Measurements from ENCODE around the gene BCHE.

The BCHE gene

GRCh38 chr3:165797551-165797950, 39.7 kb downstream of the BCHE start:
- TF ChIP-seq POLR2AphosphoS5 (IDR thresholded peaks at IDR 0.05; ENCODE audit: low read depth, low read length) (no peak), FOXP2 (optimal IDR thresholded peaks at IDR 0.05; ENCODE audit: borderline replicate concordance, extremely low read depth, extremely low read length, insufficient read depth) (no peak), TAF1 (IDR thresholded peaks at IDR 0.05; ENCODE audit: borderline replicate concordance, insufficient read depth, low read length) (no peak), SIN3A (IDR thresholded peaks at IDR 0.05; ENCODE audit: borderline replicate concordance, insufficient read depth, low read length) (no peak), REST (IDR thresholded peaks at IDR 0.05; ENCODE audit: insufficient read depth in 1 of 2, low read depth in 2 of 2, low read length in 2 of 2) (no peak)

- no peak for TF ChIP-seq SIN3A (IDR thresholded peaks at IDR 0.05; ENCODE audit: borderline replicate concordance, insufficient read depth, low read length)
- no peak for TF ChIP-seq TAF1 (IDR thresholded peaks at IDR 0.05; ENCODE audit: borderline replicate concordance, insufficient read depth, low read length)
- no peak for TF ChIP-seq POLR2AphosphoS5 (IDR thresholded peaks at IDR 0.05; ENCODE audit: low read depth, low read length)
- TF ChIP-seq REST (IDR thresholded peaks at IDR 0.05; ENCODE audit: insufficient read depth in 1 of 2, low read depth in 2 of 2, low read length in 2 of 2): no peak
- no peak for TF ChIP-seq FOXP2 (optimal IDR thresholded peaks at IDR 0.05; ENCODE audit: borderline replicate concordance, extremely low read depth, extremely low read length, insufficient read depth)
Observed at GRCh38 chr3:165796701-165797100, 40.5 kb downstream of the BCHE start.

- no peak for TF ChIP-seq SIN3A (IDR thresholded peaks at IDR 0.05; ENCODE audit: borderline replicate concordance, insufficient read depth, low read length)
- no peak for TF ChIP-seq REST (IDR thresholded peaks at IDR 0.05; ENCODE audit: insufficient read depth in 1 of 2, low read depth in 2 of 2, low read length in 2 of 2)
- no peak for TF ChIP-seq FOXP2 (optimal IDR thresholded peaks at IDR 0.05; ENCODE audit: borderline replicate concordance, extremely low read depth, extremely low read length, insufficient read depth)
- no peak for TF ChIP-seq TAF1 (IDR thresholded peaks at IDR 0.05; ENCODE audit: borderline replicate concordance, insufficient read depth, low read length)
- no peak for TF ChIP-seq POLR2AphosphoS5 (IDR thresholded peaks at IDR 0.05; ENCODE audit: low read depth, low read length)
Observed at GRCh38 chr3:165788531-165788930, 48.7 kb downstream of the BCHE start.

GRCh38 chr3:165786013-165786412, 51.2 kb downstream of the BCHE start:
- TF ChIP-seq FOXP2 (optimal IDR thresholded peaks at IDR 0.05; ENCODE audit: borderline replicate concordance, extremely low read depth, extremely low read length, insufficient read depth) (no peak), REST (IDR thresholded peaks at IDR 0.05; ENCODE audit: insufficient read depth in 1 of 2, low read depth in 2 of 2, low read length in 2 of 2) (no peak), TAF1 (IDR thresholded peaks at IDR 0.05; ENCODE audit: borderline replicate concordance, insufficient read depth, low read length) (no peak), SIN3A (IDR thresholded peaks at IDR 0.05; ENCODE audit: borderline replicate concordance, insufficient read depth, low read length) (no peak), POLR2AphosphoS5 (IDR thresholded peaks at IDR 0.05; ENCODE audit: low read depth, low read length) (no peak)

GRCh38 chr3:165784337-165784736, 52.9 kb downstream of the BCHE start:
- no peak for TF ChIP-seq REST (IDR thresholded peaks at IDR 0.05; ENCODE audit: insufficient read depth in 1 of 2, low read depth in 2 of 2, low read length in 2 of 2)
- TF ChIP-seq SIN3A (IDR thresholded peaks at IDR 0.05; ENCODE audit: borderline replicate concordance, insufficient read depth, low read length): no peak
- no peak for TF ChIP-seq TAF1 (IDR thresholded peaks at IDR 0.05; ENCODE audit: borderline replicate concordance, insufficient read depth, low read length)
- TF ChIP-seq POLR2AphosphoS5 (IDR thresholded peaks at IDR 0.05; ENCODE audit: low read depth, low read length): no peak
- TF ChIP-seq FOXP2 (optimal IDR thresholded peaks at IDR 0.05; ENCODE audit: borderline replicate concordance, extremely low read depth, extremely low read length, insufficient read depth): no peak
